Fibroblast of lung (primary cell): ENCODE data around the gene TANGO6. TPM values are rescaled to one million over a fixed set of nuclear protein-coding genes. Genes with fewer than 3 reads are reported as not detected.

Source experiments
- DNase-seq, 2 donors: peaks; one replicate each; pipeline versions ENCODE4 v3.0.0 to v3.0.0-alpha.2; 2010; ENCODE audit warnings: low read depth in 2 of 2
- H2AFZ ChIP-seq: 2 replicates; pipeline ENCODE4 v1.5.1; 2012; ENCODE audit warnings: low read length, control low read depth, inconsistent platforms
- H3K27ac ChIP-seq: 2 replicates; pipeline ENCODE4 v1.5.1; 2011; ENCODE audit warnings: low read length, control low read depth; ENCODE audit not compliant: insufficient read depth
- H3K27me3 ChIP-seq: 2 replicates; pipeline ENCODE4 v1.5.1; 2011; ENCODE audit warnings: mild to moderate bottlenecking, low read length; ENCODE audit not compliant: control insufficient read depth, insufficient read depth
- H3K36me3 ChIP-seq: 2 replicates; pipeline ENCODE4 v1.5.1; 2011; ENCODE audit warnings: low read length; ENCODE audit not compliant: control insufficient read depth, insufficient read depth
- H3K4me1 ChIP-seq: 2 replicates; pipeline ENCODE4 v1.5.1; 2011; ENCODE audit warnings: low read length; ENCODE audit not compliant: control insufficient read depth, insufficient read depth; ENCODE audit errors: extremely low read depth
- H3K4me2 ChIP-seq: 2 replicates; pipeline ENCODE4 v1.5.1; 2011; ENCODE audit warnings: low read length, control low read depth; ENCODE audit not compliant: insufficient read depth; ENCODE audit errors: extremely low read depth
- H3K4me3 ChIP-seq, 4 experiments: fragments of 200-600 bp in 1 of 4; sonication (generic) in 1 of 4; replicated peaks in 1 of 4; 2 replicates each; pipeline ENCODE4 v1.5.1; 2011 to 2016; ENCODE audit warnings: low read length in 4 of 4, low read depth in 3 of 4, mild to moderate bottlenecking in 3 of 4, control low read depth in 2 of 4, inconsistent platforms in 1 of 4, mixed read lengths in 1 of 4; ENCODE audit not compliant: insufficient read depth in 1 of 4; ENCODE audit errors: control extremely low read depth in 1 of 4
- H3K79me2 ChIP-seq: 2 replicates; pipeline ENCODE4 v1.5.1; 2012; ENCODE audit warnings: mild to moderate bottlenecking, low read length, inconsistent platforms; ENCODE audit not compliant: control insufficient read depth, insufficient read depth
- H3K9ac ChIP-seq: 2 replicates; pipeline ENCODE4 v1.5.1; 2011; ENCODE audit warnings: mild to moderate bottlenecking, low read length, control low read depth; ENCODE audit not compliant: insufficient read depth
- H3K9me3 ChIP-seq: 2 replicates; pipeline ENCODE4 v1.5.1; 2012; ENCODE audit warnings: low read depth, low read length; ENCODE audit not compliant: control insufficient read depth, insufficient read depth
- H4K20me1 ChIP-seq: 2 replicates; pipeline ENCODE4 v1.5.1; 2011; ENCODE audit warnings: low read length; ENCODE audit not compliant: control insufficient read depth, insufficient read depth; ENCODE audit errors: extremely low read depth
- CTCF ChIP-seq, 2 donors: IDR thresholded peaks in 1 of 2; conservative IDR thresholded peaks in 1 of 2; 1 replicate in 1 of 2; 2 replicates in 1 of 2; pipeline ENCODE4 v1.5.1; 2011 to 2012; ENCODE audit warnings: low read length in 2 of 2, control low read depth in 1 of 2, inconsistent platforms in 1 of 2, low read depth in 1 of 2, mild to moderate bottlenecking in 1 of 2
- EZH2 ChIP-seq: IDR thresholded peaks from 2 replicates; pipeline ENCODE4 v1.5.1; 2012; ENCODE audit warnings: low read length, control low read depth, mild to moderate bottlenecking; ENCODE audit errors: missing control alignments
- polyA plus RNA-seq, 2 donors: library from polyadenylated mRNA; depleted of rRNA in 1 of 2; stranded (reverse) in 1 of 2; unstranded in 1 of 2; fragments of >200 nt; gene quantifications; 2 replicates each; pipeline ENCODE4 v1.2.1, GENCODE V29; 2011 to 2012; ENCODE audit warnings: missing spikeins in 1 of 2
- total RNA-seq: library from RNA; depleted of rRNA; stranded (reverse); fragments of >200 nt; gene quantifications from 2 replicates; pipeline ENCODE4 v1.2.1, GENCODE V29; 2014

Gene TANGO6
- total and polyA plus RNA-seq, 2 donors (not counting 1 experiment from before 2014, with no cell fraction given): 6.5 to 29.9 TPM

DNA sequence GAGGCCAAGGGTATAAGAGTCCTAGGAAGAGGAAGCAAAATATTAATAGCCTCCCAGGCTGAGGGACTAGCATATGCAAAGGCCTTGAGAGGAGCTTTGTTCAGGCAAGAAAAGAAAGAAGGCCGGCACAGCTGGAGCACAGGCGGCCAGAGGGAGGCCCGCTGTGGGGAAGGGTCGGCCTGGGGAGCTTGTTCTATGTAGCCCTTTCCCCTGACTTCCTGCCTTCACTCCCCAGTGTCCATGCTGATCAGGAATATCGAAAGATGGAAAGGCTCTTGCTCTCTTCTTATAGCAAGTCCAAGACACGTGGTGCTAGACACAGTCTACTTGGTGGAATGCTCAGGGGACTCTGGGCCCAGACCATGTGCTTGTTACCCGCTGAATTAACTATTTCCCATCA, 234.7 kb downstream of the TANGO6 start:
- Histone ChIP-seq H3K4me1 (peaks cover 2% of the 10 kb centered on the region), H3K36me3 (no peaks in the 10 kb centered on the region), H3K27ac (no peak overlapping the region), H3K4me2 (no peak overlapping the region), H3K9me3 (no peaks in the 10 kb centered on the region), H3K27me3 (no peaks in the 10 kb centered on the region), H2AFZ (no peak overlapping the region), H3K4me3 (no peak overlapping the region), H3K79me2 (no peaks in the 10 kb centered on the region), H3K9ac (no peak overlapping the region), H4K20me1 (no peaks in the 10 kb centered on the region)
- no peak for DNase-seq
- TF ChIP-seq CTCF (conservative IDR thresholded peaks at IDR 0.05 in 1 of 2, IDR thresholded peaks at IDR 0.05 in 1 of 2; ENCODE audit: low read depth in 1 of 2, low read length in 2 of 2) (no peak), EZH2 (no peak)

DNA sequence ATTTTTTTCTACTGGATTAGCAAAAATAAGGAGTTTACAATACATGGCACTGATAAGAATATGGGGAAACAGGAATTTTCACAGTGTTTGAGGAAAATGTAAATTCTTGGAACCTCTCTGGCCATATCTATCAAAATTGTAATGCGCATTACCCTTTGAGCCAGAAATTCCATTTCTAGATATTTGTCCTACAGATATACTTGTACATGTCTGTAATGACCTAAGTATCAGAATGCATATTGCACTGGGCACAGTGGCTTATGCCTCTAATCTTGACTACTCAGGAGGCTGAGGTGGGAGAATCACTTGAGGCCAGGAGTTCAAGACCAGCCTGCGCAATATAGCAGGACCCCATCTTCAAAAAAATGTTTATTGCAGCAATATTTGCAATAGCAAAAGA, 236.4 kb downstream of the TANGO6 start:
- no peak overlapping the region for H3K27ac ChIP-seq
- H3K27me3 ChIP-seq: no peaks in the 10 kb centered on the region
- no peaks in the 10 kb centered on the region for H3K4me1 ChIP-seq
- H3K36me3 ChIP-seq: no peaks in the 10 kb centered on the region
- no peaks in the 10 kb centered on the region for H3K79me2 ChIP-seq
- H3K4me2 ChIP-seq: no peak overlapping the region
- no peak overlapping the region for H3K4me3 ChIP-seq
- no peak overlapping the region for H2AFZ ChIP-seq
- no peak for DNase-seq
- H3K9ac ChIP-seq: no peak overlapping the region
- TF ChIP-seq CTCF (conservative IDR thresholded peaks at IDR 0.05 in 1 of 2, IDR thresholded peaks at IDR 0.05 in 1 of 2; ENCODE audit: low read depth in 1 of 2, low read length in 2 of 2): no peak
- no peak for TF ChIP-seq EZH2
- H3K9me3 ChIP-seq: no peaks in the 10 kb centered on the region
- H4K20me1 ChIP-seq: no peaks in the 10 kb centered on the region

DNA sequence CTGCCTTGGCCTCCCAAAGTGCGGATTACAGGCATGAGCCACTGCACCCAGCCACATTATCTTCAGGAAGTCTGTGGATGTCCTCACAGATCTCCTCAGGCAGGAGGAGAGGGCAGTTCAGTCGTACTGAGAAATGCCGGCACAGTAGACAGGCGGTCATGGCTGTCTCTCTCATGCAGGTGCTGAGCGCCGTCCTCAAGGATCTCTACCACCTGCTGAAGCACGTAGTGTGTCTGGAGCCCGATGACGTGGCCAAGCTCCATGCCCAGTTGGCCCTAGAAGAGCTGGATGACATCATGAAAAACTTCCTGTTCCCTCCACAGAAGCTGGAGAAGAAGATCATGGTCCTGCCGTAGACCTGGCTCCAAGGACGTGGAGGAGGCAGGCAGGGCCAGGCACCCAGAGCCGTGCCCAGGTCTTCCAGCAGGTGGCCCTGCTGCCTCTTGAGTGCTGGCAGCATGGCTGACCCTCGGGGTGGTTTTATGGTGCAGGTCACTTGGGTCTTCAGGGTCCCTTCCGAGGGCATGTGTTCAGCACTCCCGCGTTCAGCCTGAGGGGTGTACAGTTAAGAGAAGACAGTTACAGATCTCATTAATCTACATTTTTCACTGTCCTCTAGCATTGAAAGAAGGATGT, 240.1 kb downstream of the TANGO6 start:
- Histone ChIP-seq H3K4me3 (no peak overlapping the region), H2AFZ (no peak overlapping the region), H3K27me3 (no peaks in the 10 kb centered on the region), H3K79me2 (no peaks in the 10 kb centered on the region), H3K4me1 (no peaks in the 10 kb centered on the region), H3K27ac (no peak overlapping the region), H3K9ac (no peak overlapping the region), H3K9me3 (no peaks in the 10 kb centered on the region), H3K36me3 (no peaks in the 10 kb centered on the region), H4K20me1 (no peaks in the 10 kb centered on the region), H3K4me2 (no peak overlapping the region)
- no peak for DNase-seq
- no peak for TF ChIP-seq CTCF (conservative IDR thresholded peaks at IDR 0.05 in 1 of 2, IDR thresholded peaks at IDR 0.05 in 1 of 2; ENCODE audit: low read depth in 1 of 2, low read length in 2 of 2)
- no peak for TF ChIP-seq EZH2
